HS-5 (cell line): ENCODE data around the gene GANC.

ENCODE experiments used
- DNase-seq: peaks from one replicate; pipeline ENCODE4 v3.0.0-alpha.2; 2012; ENCODE audit warnings: low read depth

Gene GANC

DNA sequence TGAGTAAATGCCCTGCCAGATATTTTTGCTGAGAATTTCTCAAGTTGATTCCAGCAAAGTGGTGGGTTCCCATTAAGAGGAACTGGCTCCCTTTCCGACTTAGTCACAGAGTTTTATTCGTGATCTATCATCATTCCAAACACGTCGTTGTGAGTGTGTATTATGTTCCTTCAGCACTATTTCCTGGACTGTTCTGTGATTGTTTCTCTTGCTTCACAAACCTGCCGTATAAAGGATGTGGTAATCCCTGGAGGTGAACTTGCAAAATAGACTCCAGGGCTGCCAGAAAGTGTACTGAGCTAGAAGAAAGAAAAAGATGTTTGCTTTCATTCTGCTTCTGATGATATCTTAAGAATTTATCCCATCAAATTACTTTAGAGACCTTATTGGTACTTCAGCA, 71.8 kb downstream of the GANC start:
- DNase-seq, result peak; percentile 74

DNA sequence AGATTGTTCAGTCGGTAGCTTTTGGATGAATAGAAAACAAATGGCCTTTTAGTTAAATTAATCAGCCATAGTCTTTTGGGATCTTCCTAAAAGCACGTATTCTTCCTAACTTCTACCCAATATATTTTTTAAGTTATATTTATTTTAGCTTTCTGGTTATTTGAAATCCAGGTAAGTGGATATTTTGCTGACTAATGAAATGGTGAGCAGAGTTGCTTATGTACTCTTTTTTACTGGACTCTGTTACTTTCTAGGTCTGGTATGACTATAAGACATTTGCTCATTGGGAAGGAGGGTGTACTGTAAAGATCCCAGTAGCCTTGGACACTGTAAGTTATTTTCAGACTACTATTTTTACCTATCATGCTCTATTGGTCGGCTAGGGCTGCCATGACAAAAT, 72.5 kb downstream of the GANC start:
- DNase-seq, result no peak

DNA sequence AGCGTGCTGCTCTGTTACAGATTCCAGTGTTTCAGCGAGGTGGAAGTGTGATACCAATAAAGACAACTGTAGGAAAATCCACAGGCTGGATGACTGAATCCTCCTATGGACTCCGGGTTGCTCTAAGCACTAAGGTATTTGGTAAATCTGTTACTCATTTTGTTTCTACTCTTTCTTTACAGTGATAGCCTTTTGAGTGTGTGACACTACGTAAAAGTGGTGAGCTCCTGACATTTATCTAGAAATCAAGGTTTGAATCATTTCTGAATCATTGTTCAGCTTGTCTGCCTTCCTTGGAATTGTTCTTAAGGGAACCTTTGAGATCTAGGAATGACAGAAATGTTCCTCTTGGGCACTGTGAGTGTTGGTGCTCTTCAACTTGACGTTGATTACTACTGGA, 75.1 kb downstream of the GANC start:
- peak; percentile 78 for DNase-seq

DNA sequence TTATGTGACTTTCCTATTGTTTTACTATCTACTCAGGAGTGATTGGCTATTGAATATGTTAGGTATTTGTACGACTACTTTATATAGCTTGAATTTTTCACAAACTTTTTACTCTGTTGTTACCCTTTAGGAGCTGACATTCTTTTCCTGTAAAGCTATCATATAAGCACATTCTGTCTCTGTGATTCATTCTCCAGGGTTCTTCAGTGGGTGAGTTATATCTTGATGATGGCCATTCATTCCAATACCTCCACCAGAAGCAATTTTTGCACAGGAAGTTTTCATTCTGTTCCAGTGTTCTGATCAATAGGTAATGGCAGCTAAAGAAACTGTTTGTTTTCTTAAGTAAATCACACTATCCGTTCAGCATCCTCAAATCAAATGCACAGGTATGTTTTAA, 76.2 kb downstream of the GANC start:
- no peak for DNase-seq

DNA sequence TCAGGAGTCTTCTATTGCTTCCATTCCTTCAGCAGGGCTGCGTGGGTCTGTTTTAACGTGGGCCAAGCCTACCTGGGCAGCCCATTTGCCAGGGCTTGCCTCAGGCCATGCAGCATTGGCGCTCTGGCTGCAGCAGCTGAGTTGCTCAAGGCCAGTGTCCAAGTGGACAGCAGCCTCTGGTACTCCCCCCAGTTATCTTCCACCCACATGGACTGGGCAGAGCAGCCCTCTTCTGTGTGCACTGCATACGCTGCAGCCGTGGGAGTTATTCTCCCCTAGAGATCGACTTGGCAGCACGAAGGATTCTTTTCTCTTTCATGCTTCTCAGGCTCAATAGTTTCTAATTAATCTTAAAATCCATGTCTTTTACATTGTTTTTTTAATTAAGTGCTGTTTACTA, 79.4 kb downstream of the GANC start:
- no peak for DNase-seq

DNA sequence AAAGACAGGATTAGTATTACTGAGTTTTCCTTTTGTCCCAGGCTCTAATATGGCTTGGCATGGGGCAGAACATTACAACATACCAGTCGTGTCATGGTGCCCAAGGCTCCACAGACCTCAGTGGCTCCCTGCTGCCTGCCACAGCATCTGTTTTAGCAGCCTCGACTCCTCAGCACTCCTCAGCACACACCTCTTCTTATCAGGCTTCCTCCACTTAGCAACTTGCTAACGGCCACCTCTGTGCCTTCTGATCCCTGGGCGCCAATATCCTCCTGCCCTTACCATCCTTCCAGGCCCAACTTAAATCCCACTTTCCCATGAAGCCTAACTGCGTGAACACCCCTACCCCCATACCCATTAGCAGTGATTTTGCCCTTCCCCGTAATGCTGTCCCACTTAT, 80.1 kb downstream of the GANC start:
- DNase-seq, result no peak

DNA sequence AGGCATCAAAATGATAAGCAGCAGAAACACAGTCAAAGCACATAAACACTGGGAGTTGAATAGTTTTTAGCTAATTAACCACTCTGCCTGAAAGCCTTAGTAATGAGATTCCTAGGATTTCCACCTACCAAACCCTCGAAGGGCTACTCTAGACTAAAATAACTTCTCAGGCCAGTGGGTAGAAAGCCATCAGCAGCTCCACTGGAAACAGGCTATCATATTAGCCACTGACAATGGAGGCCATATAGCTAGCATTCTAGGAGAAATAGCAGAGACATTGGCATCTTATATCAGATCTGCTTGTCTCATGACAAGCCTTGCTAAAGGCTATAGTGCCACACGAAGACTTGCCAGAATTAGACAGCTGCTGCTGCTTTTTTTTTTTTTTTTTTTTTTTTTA, 81.8 kb downstream of the GANC start:
- DNase-seq, result no peak

DNA sequence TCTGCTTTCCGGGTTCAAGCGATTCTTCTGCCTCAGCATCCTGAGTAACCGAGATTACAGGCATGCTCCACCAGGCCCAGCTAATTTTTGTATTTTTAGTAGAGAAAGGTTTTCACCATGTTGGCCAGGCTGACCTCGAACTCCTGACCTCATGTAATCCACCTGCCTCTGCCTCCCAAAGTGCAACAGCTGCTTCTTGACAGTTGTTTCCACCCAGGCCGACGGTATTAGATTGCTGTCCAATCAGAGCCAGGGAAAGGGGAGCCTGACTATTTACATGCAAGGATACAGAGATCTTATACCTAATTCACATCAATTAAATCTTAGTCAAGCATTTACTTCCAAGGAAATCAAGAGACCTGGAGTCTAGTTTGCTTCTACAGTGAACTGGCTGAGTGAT, 82.3 kb downstream of the GANC start:
- no peak for DNase-seq

DNA sequence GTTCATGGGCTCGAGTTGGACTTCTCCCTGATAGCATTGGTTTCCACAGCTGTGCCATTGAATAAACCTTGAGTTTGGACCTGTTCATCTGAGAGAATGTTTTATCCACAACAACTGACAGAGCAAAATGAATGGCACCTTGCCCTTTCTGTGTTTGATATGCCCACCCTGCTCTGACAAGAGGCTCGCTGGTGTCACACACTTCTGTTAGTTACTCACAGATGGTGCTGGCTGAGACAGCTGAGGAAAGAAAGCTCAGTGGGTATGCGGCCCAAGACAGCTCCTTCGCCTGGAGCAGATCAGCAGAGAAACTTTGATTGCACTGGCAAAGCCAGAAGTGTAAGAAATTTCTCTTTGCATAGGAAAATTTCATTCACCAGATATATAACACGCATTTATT, 83.8 kb downstream of the GANC start:
- no peak for DNase-seq

DNA sequence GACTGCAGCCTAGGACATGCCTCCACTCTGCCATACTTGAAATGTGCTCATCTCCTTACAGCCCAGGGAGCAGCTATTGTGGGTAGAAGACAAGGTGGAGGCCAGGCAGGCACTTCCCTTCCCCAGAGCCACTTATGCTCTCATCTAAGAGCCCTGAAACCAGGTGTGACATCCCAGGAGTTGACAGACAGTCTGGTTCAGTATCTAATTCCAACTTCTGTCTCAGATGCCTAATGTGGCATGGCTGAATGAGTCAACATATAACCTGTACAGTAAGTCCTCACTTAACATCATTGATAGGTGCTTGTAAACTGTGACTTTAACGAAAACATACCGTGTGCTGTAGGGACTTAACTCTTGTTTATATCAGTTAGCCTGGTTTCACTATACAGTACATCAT, 85.1 kb downstream of the GANC start:
- no peak for DNase-seq

DNA sequence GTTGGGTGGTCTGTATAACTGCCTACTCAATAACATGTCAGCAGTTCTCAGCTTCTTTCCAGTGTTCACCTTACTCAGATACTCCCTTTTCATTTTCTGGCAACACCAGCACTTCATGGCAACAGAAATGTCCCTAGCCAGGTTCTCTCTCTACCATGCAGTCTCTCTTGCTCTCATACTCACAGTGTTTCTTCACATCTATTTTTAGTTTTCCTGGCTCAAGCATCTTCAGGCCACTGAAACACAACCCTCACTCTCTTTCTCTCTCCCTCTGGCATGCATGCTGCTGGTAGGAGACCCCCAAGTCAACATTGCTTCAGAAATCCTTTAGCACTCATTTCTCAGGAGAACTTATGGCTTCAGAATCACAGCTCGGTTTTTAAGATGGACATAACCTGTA, 86.2 kb downstream of the GANC start, which contains the start of gene CAPN3:
Gene CAPN3, plus strand, starts transcription at position 253 of the 400 bp plus-strand sequence. CDS start 305 bp downstream, outside the sequence.
- no peak for DNase-seq

DNA sequence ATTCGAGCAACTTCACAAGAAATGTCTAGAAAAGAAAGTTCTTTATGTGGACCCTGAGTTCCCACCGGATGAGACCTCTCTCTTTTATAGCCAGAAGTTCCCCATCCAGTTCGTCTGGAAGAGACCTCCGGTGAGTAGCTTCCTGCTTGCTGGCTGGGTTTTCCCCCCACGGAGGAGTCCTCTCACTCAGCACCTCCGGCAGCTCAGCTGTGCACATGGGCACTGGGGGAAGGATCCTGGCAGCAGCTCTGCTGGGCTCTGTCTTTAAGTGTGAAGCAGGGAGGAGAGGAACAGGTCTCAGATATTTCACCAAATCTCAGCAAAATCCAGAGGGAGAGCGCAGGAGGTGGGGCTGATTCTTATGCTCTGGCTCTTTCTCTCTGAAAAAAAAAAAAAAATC, 87.0 kb downstream of the GANC start:
- no peak for DNase-seq

DNA sequence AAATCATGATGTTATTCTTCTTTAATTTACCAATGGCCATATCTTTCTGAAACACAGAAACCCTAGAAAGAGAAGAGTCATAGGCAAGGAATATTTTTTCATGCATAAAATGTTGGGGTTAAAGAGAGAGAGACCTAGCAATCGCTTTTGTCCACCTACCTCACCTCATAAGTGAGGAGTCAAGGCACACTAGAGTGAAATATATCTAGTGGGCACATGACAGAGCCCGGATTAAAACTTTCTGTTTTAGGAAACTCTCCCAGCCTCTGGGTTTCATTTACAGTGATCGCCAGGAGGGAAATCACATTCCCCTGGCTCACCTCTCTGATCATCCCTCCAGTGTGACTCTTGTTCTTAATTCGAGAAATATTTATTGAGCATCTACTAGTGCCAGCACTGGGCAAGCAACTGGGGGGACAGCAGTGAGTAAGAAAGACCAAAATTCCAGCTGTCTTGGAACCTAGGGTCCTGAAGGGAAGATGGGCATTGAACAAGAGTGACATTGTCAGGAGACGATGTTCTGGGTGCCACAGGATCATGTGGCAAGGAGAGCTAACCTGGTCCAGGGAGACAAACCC, 87.6 kb downstream of the GANC start:
- no peak for DNase-seq

DNA sequence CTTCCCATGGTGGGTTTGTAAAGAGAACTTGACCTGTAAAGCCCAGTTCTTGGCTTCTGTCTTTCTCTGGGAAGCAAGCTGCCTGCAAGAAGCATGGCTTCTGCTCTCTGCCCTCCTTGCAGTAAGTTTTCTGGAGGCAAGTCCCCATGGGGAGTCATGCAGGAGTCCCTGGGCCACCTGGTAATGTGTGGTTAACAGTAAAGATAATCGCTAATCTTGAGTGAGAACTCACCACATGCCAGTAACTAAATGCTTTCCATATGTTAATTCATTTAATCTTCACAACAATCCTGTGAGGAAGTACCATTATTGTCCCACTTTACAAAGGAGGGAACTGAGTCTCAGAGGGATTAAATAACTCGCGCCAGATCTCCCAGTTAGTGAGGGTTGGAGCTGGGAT, 90.5 kb downstream of the GANC start:
- DNase-seq, result no peak

DNA sequence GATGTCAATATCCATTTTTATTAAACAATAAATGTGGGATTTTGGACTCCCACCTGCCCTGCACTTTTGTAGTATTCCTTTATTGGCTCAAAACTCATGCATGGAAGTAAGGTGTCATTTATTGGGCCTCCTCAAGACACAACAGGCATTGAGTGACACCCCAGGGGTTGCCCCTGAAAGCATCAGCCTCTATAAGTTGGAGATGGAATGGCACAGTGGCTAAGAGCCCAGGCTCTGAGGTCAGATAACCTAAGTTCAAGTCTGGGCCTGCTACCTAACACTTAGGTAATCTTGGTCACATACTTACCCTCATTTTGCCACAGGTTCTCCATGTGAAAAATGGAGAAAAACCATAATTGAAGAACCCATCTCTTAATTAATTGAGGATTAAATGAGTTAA, 90.9 kb downstream of the GANC start:
- DNase-seq, result no peak

DNA sequence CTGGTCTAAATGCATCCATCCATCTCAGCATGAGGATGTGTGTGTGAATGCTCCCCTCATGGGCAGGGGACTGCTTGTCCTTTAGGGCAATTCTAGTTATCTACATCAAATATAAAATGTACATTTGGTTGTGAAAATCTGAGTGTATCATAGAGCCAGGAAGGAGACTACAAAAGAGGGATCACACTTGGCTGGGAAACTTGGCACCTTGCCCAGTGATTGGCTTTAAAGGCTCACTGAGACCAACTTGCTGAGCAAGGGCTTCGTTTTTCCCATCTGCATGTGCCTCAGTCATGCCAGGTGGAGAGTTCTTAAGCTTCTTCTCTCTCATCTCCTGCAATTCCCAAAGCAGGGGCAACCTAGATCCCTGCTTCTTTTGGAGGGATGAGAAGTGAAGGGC, 91.5 kb downstream of the GANC start:
- no peak for DNase-seq

DNA sequence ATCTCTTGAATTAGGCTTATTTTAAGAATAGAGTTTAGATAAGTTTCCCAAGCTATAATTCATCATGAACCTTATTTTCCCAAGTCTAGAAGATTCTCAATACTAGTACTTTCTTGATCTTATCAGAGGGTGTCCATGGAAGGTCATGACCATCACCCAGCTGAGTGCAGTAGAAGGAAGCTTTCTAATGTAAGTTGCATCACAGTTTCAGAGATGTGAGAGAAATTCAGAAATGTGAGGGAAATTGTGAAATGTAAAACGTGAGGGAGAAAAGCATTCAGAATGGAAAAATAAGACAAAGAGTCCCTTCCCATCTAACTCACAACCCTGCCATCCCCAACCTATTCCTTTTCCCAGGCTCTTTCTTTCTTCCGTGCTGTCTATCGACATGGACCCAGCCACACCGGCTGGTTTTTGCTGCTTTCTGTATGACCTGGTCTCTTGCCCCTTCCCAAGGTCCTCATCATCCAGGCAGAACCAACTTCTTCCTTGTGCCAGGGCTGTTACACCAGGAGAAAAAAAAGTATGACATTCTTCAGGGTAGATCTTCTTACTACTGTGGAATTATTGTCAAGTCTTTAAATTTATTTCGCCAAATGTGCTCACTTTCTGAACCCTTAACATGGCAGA, 93.0 kb downstream of the GANC start:
- DNase-seq, result no peak

DNA sequence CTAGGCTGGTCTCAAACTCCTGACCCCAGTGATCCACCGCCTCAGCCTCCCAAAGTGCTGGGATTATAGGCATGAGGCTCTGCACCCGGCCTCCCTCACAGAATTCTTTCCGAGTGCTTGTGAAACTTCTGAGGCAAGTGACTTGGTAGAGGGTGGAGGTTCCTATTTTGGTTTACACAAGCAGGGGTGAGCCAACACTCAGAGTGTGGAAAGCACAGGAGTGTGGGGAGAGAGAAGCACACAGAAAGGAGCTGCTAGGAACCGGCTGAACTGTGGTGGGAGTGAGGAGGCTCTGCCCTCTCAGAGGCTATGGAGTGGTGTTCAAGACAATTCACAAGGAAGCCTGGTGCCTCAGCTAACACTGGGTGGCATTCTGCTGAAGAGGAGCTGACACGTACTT, 94.0 kb downstream of the GANC start:
- DNase-seq, result no peak

DNA sequence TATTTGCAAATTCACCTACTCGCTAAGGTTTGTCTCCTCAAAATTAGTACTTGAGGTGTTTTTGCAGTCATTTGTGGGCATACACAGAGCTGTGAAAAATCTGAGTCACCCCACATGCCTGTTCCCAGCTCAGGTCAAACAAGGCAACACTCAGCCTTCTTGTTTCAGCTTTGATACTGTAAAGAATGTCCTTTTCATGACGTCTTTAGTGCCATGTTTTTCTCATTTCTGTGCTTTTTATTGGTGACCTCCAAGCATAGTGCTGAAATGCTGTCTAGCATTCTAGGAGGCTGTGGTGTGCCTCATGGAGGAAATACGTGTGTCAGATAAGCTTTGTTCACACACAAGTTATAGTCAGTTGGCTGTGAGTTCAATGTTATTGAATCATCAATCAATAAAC, 95.1 kb downstream of the GANC start:
- no peak for DNase-seq

DNA sequence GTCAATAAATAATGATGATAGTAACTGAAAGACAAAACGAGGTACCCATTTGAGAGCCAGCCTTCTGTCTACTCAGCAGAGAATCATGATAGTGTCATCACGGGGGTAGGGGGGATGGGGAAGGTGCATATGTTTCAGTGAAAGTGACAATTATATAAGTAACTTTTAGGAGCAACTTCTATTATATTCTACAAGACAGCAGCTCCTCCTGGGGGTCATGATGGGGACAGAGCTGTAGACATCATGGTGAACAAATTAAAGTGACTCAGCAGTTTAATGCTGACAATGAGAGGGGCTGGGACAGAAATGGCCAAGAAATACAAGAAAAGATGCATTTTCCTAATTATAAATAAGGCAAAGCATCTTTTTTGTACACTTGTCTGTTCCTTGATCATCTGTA, 98.1 kb downstream of the GANC start:
- no peak for DNase-seq

DNA sequence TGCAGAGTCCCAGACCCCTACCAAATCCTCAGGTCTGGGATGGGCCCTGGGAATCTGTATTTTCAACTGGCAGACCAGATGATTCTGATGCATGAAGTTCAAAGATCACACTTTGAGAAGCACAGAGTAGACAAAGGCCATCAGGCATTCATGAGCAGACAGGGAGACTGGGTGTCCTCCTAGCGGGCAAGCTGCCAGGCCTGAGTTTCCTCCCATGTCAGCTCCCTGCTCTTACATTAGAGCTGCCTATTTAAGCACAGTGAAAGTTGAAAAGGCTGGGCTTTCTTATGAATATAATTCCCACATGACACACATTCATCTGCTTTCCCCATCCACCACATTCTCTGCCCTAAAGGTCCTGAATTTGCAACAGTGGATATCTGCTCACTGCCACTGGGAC, 100.3 kb downstream of the GANC start:
- DNase-seq, result no peak

DNA sequence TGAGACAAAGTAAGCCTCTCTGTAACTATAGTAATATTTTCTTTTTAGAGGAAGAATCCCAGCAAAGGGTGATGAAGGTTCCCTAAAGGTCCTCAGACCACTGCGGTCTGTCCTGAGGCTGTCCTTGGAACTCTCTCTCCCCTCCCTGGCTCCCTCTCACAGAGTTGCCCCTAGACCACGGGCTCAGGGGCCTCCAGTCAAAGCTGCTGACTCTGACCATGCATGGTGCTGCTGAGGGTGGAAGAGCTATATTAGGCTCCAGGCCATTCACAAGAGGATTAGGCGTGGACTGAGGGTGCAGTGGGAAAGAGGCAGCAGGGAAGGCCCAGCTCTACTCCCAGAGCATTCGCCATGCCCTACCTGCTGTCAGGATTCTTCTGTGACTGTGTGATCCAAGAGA, 100.9 kb downstream of the GANC start:
- DNase-seq, result no peak

DNA sequence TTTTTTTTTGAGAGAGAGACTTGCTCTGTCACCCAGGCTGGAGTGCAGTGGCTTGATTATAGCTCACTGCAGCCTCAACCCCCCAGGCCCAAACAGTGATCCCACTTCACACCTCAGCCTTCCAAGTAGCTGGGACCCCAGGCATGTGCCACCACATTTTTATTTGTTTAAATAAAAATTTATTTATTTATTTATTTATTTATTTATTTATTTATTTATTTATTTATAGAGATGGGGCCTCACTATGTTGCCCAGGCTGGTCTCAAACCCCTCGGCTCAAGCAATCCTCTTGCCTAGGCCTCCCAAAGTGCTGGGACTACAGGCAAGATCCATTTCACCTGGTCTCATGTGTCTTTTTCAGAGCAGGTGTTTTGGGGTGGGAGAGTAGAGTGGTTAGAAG, 101.8 kb downstream of the GANC start:
- DNase-seq, result no peak

DNA sequence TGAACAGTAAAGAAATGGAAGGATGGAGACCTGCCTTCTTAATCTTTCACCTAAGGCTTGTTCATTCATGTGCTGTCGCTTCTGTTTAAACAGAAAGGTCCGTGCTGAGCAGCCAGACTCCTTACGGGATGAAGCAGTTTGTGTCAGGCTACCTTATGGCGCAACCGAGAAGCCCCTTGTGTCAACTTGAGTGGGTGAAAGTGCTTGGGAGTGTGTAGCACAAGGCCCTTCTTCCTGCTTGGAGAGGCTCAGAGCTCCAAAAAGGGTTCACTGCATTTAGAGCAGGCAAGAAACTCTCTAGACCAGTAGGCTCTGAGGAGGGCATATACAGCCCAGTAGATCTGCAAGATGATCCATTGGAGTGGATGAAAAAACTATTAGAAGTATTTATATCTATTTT, 102.3 kb downstream of the GANC start:
- DNase-seq, result no peak

DNA sequence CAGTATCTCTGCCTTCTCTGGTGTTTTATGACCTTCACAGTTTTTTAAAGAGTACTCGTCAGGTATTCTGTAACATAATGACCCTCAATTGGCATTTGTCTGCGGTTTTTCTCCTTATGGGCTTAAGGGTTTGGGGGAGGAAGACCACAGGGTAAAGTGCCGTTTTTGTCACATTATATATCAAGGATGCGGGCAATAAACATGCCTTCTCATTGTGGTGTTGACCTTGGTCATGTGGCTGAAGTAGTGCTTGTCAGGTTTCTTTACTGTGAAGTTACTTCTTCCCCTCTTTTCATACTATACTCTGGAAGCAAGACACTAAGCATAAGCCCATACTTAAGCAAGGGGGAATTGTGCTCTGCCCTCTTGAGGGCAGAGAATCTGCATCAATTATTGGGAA, 102.9 kb downstream of the GANC start:
- DNase-seq, result no peak
